HepG2 (cell line): ENCODE measurements around the gene HERC6. TPM values are rescaled to one million over a fixed set of nuclear protein-coding genes. Genes with fewer than 3 reads are reported as not detected.

Source experiments
- ATAC-seq: fragments of 200-7000 bp; cut with Tn5 transposase; 3 replicates; pipeline ENCODE4 v1.9.1; 2020; ENCODE audit warnings: mild to moderate bottlenecking, moderate library complexity
- BruUV-seq: library from RNA; stranded (reverse); fragments of 400-500 nt; replicated peaks from 2 replicates; lab custom pipeline; 2021; lab: Mats Ljungman, UMichigan
- CTCF ChIA-PET: fragments of 300-600 bp; formaldehyde crosslinking; extraction: SDS; loops from one replicate; lab custom pipeline; 2021; ENCODE audit warnings: low total read pairs, inconsistent platforms, low intra/inter-chr PET ratio; lab: Yijun Ruan, JAX
- POLR2A ChIA-PET: fragments of 350-600 bp; sonication (Branson Sonifier 250); formaldehyde crosslinking; loops from one replicate; lab custom pipeline; 2020; ENCODE audit warnings: antibody characterized with exemption, inconsistent platforms; lab: Yijun Ruan, JAX
- DNase-seq: peaks from one replicate; pipeline ENCODE4 v3.0.0-alpha.2; 2015; ENCODE audit warnings: low spot score
- FAIRE-seq: peaks from 3 replicates; lab custom pipeline; 2011; peaks lifted over from hg19 to GRCh38; lab: Jason Lieb, UNC
- H2AFZ ChIP-seq: one replicate; pipeline ENCODE4 v1.6.1; 2011; ENCODE audit warnings: low read length, inconsistent platforms
- H3K27ac ChIP-seq: fragments of 300-600 bp; 3 replicates; pipeline ENCODE4 v1.8.0; 2011; ENCODE audit warnings: mixed run types, mild to moderate bottlenecking, mixed read lengths, low read length, inconsistent platforms; ENCODE audit not compliant: insufficient read depth; ENCODE audit errors: extremely low read length
- H3K27me3 ChIP-seq, 2 experiments: fragments of 200-600 bp in 1 of 2; 2 replicates in 1 of 2; 3 replicates in 1 of 2; pipeline versions ENCODE4 v1.6.0 to v1.8.0; 2011; ENCODE audit warnings: low read length in 2 of 2, mild to moderate bottlenecking in 2 of 2, moderate library complexity in 2 of 2, inconsistent platforms in 1 of 2; ENCODE audit not compliant: insufficient read depth in 2 of 2, control insufficient read depth in 1 of 2
- H3K36me3 ChIP-seq, 2 experiments: fragments of 200-600 bp in 1 of 2; replicated peaks in 1 of 2; 2 replicates in 1 of 2; 3 replicates in 1 of 2; pipeline versions ENCODE4 v1.5.1 to v1.8.0; 2011; ENCODE audit warnings: low read length in 2 of 2, inconsistent platforms in 1 of 2; ENCODE audit not compliant: insufficient read depth in 2 of 2, control insufficient read depth in 1 of 2
- H3K4me1 ChIP-seq: 2 replicates; pipeline ENCODE4 v1.5.1; 2012; ENCODE audit warnings: low read length, inconsistent platforms; ENCODE audit not compliant: insufficient read depth
- H3K4me2 ChIP-seq: 2 replicates; pipeline ENCODE4 v1.6.0; 2011; ENCODE audit warnings: low read depth, low read length, inconsistent platforms
- H3K4me3 ChIP-seq, 3 experiments: fragments of 200-600 bp in 1 of 3; sonication (generic), shearing (Covaris generic) in 1 of 3; replicated peaks in 1 of 3; 2 replicates each; pipeline ENCODE4 v1.5.1; 2011 to 2016; ENCODE audit warnings: low read length in 3 of 3, inconsistent platforms in 2 of 3, low read depth in 2 of 3, mild to moderate bottlenecking in 2 of 3, control low read depth in 1 of 3, mixed read lengths in 1 of 3; ENCODE audit not compliant: insufficient read depth in 1 of 3
- H3K79me2 ChIP-seq: one replicate; pipeline ENCODE4 v1.6.1; 2011; ENCODE audit warnings: low read length, inconsistent platforms; ENCODE audit not compliant: insufficient read depth
- H3K9ac ChIP-seq: 2 replicates; pipeline ENCODE4 v1.6.0; 2011; ENCODE audit warnings: mild to moderate bottlenecking, low read depth, low read length, inconsistent platforms; ENCODE audit not compliant: insufficient read depth
- H3K9me3 ChIP-seq: 2 replicates; pipeline ENCODE4 v1.5.1; 2012; ENCODE audit warnings: mild to moderate bottlenecking, low read length
- H4K20me1 ChIP-seq: 2 replicates; pipeline ENCODE4 v1.6.0; 2011; ENCODE audit warnings: inconsistent platforms, mild to moderate bottlenecking, low read length, moderate library complexity; ENCODE audit not compliant: insufficient read depth
- AKNA ChIP-seq: sonication (generic); formaldehyde crosslinking; IDR thresholded peaks from 2 replicates; pipeline ENCODE4 v1.4.0; 2020; ENCODE audit warnings: missing genetic modification reagents, borderline replicate concordance
- GABPA ChIP-seq, 2 experiments: IDR thresholded peaks; 2 replicates each; pipeline ENCODE4 v1.6.1; 2011 to 2016; ENCODE audit warnings: low read depth in 2 of 2, low read length in 1 of 2, missing biosample characterization in 1 of 2, missing genetic modification characterization in 1 of 2
- GFI1 ChIP-seq: sonication (generic); formaldehyde crosslinking; IDR thresholded peaks from 2 replicates; pipeline ENCODE4 v1.5.0; 2020; ENCODE audit warnings: missing genetic modification reagents, mild to moderate bottlenecking, borderline replicate concordance
- NFYB ChIP-seq: sonication (generic); formaldehyde crosslinking; IDR thresholded peaks from 2 replicates; pipeline ENCODE4 v1.4.0; 2020; ENCODE audit warnings: missing genetic modification reagents
- SOX6 ChIP-seq, 2 experiments: fragments of 450-650 bp in 1 of 2; sonication (generic) in 1 of 2; formaldehyde crosslinking in 1 of 2; IDR thresholded peaks; 2 replicates each; pipeline versions ENCODE4 v1.4.0 to v1.6.1; 2017 to 2020; ENCODE audit warnings: antibody characterized with exemption in 1 of 2, mild to moderate bottlenecking in 1 of 2, missing genetic modification reagents in 1 of 2
- TOE1 ChIP-seq: sonication (generic); formaldehyde crosslinking; IDR thresholded peaks from 2 replicates; pipeline ENCODE4 v1.4.0; 2020; ENCODE audit warnings: mild to moderate bottlenecking, missing genetic modification reagents
- YEATS2 ChIP-seq: sonication (generic); formaldehyde crosslinking; IDR thresholded peaks from 2 replicates; pipeline ENCODE4 v1.4.0; 2020; ENCODE audit warnings: missing genetic modification reagents, borderline replicate concordance
- ZFP90 ChIP-seq: sonication (generic); formaldehyde crosslinking; IDR thresholded peaks from 2 replicates; pipeline ENCODE4 v1.8.0; 2022; ENCODE audit warnings: missing genetic modification reagents, mild to moderate bottlenecking, inconsistent platforms, borderline replicate concordance
- ZNF101 ChIP-seq: sonication (generic); formaldehyde crosslinking; IDR thresholded peaks from 2 replicates; pipeline ENCODE4 v1.4.0; 2020; ENCODE audit warnings: mild to moderate bottlenecking, low read depth, missing genetic modification reagents, borderline replicate concordance
- ZNF446 ChIP-seq: sonication (generic); formaldehyde crosslinking; IDR thresholded peaks from 2 replicates; pipeline ENCODE4 v1.5.0; 2020; ENCODE audit warnings: mild to moderate bottlenecking, missing genetic modification reagents
- ZNF547 ChIP-seq: sonication (generic); formaldehyde crosslinking; IDR thresholded peaks from 2 replicates; pipeline ENCODE4 v1.5.1; 2020; ENCODE audit warnings: mild to moderate bottlenecking, missing genetic modification reagents
- ZNF556 ChIP-seq: sonication (generic); formaldehyde crosslinking; IDR thresholded peaks from 2 replicates; pipeline ENCODE4 v1.4.0; 2020; ENCODE audit warnings: mild to moderate bottlenecking, missing genetic modification reagents, borderline replicate concordance
- ZNF598 ChIP-seq: sonication (generic); formaldehyde crosslinking; IDR thresholded peaks from 2 replicates; pipeline ENCODE4 v1.5.1; 2020; ENCODE audit warnings: mild to moderate bottlenecking, missing genetic modification reagents, borderline replicate concordance
- ZNF614 ChIP-seq: IDR thresholded peaks from 2 replicates; pipeline ENCODE4 v1.6.1; 2018; ENCODE audit warnings: missing biosample characterization, missing genetic modification reagents, inconsistent platforms, borderline replicate concordance
- WGBS: methylation state at CpG from one replicate; pipeline ENCODE4 v1.1.6; 2017; ENCODE audit warnings: low lambda C conversion rate; 5-methylcytosine and 5-hydroxymethylcytosine counted together
- in situ Hi-C: cut with HindIII; loops from 2 replicates; pipeline ENCODE4 v1.10.0; 2017; ENCODE audit warnings: low pct_unique_long_range_greater_than_20kb; ENCODE audit not compliant: extremely low pct_ligation_motif_present
- intact Hi-C: fragments of 100-400 bp; cut with micrococcal nuclease; formaldehyde crosslinking; loops from one replicate; pipeline ENCODE4 v1.10.0; 2022; ENCODE audit not compliant: unreplicated experiment
- polyA plus RNA-seq, 8 experiments: library from polyadenylated mRNA; depleted of rRNA in 3 of 8; stranded (reverse) in 7 of 8; unstranded in 1 of 8; fragments of >200 nt; fragmentation: Illumina TruSeq in 4 of 8; extraction: Trizol in 4 of 8; gene quantifications; 2 replicates each; pipeline versions ENCODE4 v1.2.1 to v1.2.3, GENCODE V29; 2011 to 2016; ENCODE audit warnings: low read depth in 4 of 8, missing spikeins in 1 of 8, mixed read lengths in 1 of 8; ENCODE audit not compliant: insufficient read depth in 1 of 8
- total RNA-seq, 5 experiments: library from RNA; depleted of rRNA; stranded (reverse); fragments of >200 nt; fragmentation: Illumina TruSeq; extraction: Trizol; gene quantifications; 2 replicates each; pipeline ENCODE4 v1.2.3, GENCODE V29; 2016; ENCODE audit warnings: low read depth in 1 of 5
- TF ChIP-seq, protein P1 (sequence below): IDR thresholded peaks from 2 replicates; pipeline ENCODE4 v1.6.1; 2016; ENCODE audit warnings: low read depth, borderline replicate concordance

HERC6 gene
- total and polyA plus RNA-seq, 2 of the 13 experiments (the other 11 are each of a cell fraction or from before 2014, with no cell fraction given): 0.50 to 2.0 TPM

- TF ChIP-seq SOX6 (IDR thresholded peaks at IDR 0.05): no peak
- TF ChIP-seq SOX6 (CRISPR knock-in tag; IDR thresholded peaks at IDR 0.05): no peak
- TF ChIP-seq ZFP90 (CRISPR knock-in tag): no peak
- TF ChIP-seq GABPA (IDR thresholded peaks at IDR 0.05; ENCODE audit: low read depth, low read length): no peak
- TF ChIP-seq GABPA (CRISPR knock-in tag; IDR thresholded peaks at IDR 0.05; ENCODE audit: low read depth): no peak
- no peak for TF ChIP-seq NFYB
These were observed 35.1 kb downstream of the HERC6 start (continued) for GRCh38 chr4:88413801-88414200.

GRCh38 chr4:88414755-88415154, 36.1 kb downstream of the HERC6 start:
- no peak overlapping the region for H3K27ac ChIP-seq
- no peaks in the 10 kb centered on the region for H4K20me1 ChIP-seq
- DNase-seq (no peak), FAIRE-seq (no peak), ATAC-seq (no peak)
- H3K27me3 ChIP-seq: no peaks in the 10 kb centered on the region
- no peaks in the 10 kb centered on the region for H3K9me3 ChIP-seq
- H3K4me2 ChIP-seq: no peak overlapping the region
- intact Hi-C loops (no loop called here), in situ Hi-C loops (no loop called here)
- no peaks in the 10 kb centered on the region for H3K79me2 ChIP-seq
- H3K36me3 ChIP-seq: no peaks in the 10 kb centered on the region
- POLR2A ChIA-PET: no interaction called here
- H3K4me3 ChIP-seq: no peak overlapping the region
- H2AFZ ChIP-seq: no peak overlapping the region
- BruUV-seq: no TSS peak
- 41% methylated on average over 4 of the region's 4 CpGs for WGBS
- H3K4me1 ChIP-seq: no peaks in the 10 kb centered on the region
- CTCF ChIA-PET: no interaction called here
- H3K9ac ChIP-seq: no peak overlapping the region
- TF ChIP-seq, protein P1, sequence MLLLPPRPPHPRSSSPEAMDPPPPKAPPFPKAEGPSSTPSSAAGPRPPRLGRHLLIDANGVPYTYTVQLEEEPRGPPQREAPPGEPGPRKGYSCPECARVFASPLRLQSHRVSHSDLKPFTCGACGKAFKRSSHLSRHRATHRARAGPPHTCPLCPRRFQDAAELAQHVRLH (CRISPR knock-in tag): no peak
- TF ChIP-seq ZNF556 (CRISPR knock-in tag) (no peak), ZNF101 (no peak), ZNF598 (no peak), AKNA (CRISPR knock-in tag) (no peak), GFI1 (CRISPR knock-in tag) (no peak), ZNF614 (CRISPR knock-in tag) (no peak), TOE1 (CRISPR knock-in tag) (no peak), YEATS2 (CRISPR knock-in tag) (no peak), ZNF446 (CRISPR knock-in tag) (no peak), ZNF547 (CRISPR knock-in tag) (no peak)
